RWPE2 (cell line): ENCODE results near the gene GINS1.

Experiments used
- ATAC-seq: fragments of 200-7000 bp; cut with Tn5 transposase; 3 replicates; pipeline ENCODE4 v1.9.1; 2021; ENCODE audit warnings: low read depth
- DNase-seq: peaks from one replicate; pipeline ENCODE4 v3.0.0-alpha.2; 2020; ENCODE audit warnings: low spot score
- H3K27ac ChIP-seq: fragments of 450-650 bp; 2 replicates; pipeline ENCODE4 v1.5.1; 2017; ENCODE audit warnings: mild to moderate bottlenecking; ENCODE audit not compliant: poor library complexity, severe bottlenecking
- H3K27me3 ChIP-seq: fragments of 250-450 bp; sonication (Bioruptor Pico); 2 replicates; pipeline ENCODE4 v1.5.1; 2021; ENCODE audit warnings: mild to moderate bottlenecking, moderate library complexity; ENCODE audit not compliant: insufficient read depth, poor library complexity, severe bottlenecking
- H3K36me3 ChIP-seq: fragments of 250-450 bp; sonication (Bioruptor Pico); 2 replicates; pipeline ENCODE4 v1.5.1; 2020; ENCODE audit warnings: low read depth, mild to moderate bottlenecking, moderate library complexity
- H3K4me1 ChIP-seq: fragments of 250-450 bp; sonication (Bioruptor Pico); 2 replicates; pipeline ENCODE4 v1.5.1; 2021; ENCODE audit warnings: mild to moderate bottlenecking, moderate library complexity; ENCODE audit not compliant: insufficient read depth, poor library complexity, severe bottlenecking
- H3K4me3 ChIP-seq: fragments of 250-450 bp; sonication (Bioruptor Pico); 2 replicates; pipeline ENCODE4 v1.5.1; 2021; ENCODE audit warnings: mild to moderate bottlenecking, moderate library complexity; ENCODE audit not compliant: severe bottlenecking
- H3K9me3 ChIP-seq: fragments of 250-450 bp; sonication (Bioruptor Pico); 2 replicates; pipeline ENCODE4 v1.5.1; 2021; ENCODE audit warnings: mild to moderate bottlenecking, moderate library complexity; ENCODE audit not compliant: severe bottlenecking
- CTCF ChIP-seq: fragments of 450-650 bp; IDR thresholded peaks from one replicate; pipeline ENCODE4 v1.5.1; 2017; ENCODE audit warnings: mild to moderate bottlenecking, moderate library complexity; ENCODE audit not compliant: poor library complexity, severe bottlenecking

GINS1 gene

GRCh38 chr20:25489221-25489871, 81.9 kb downstream of the GINS1 start:
- Histone ChIP-seq H3K27me3 (no peaks in the 10 kb centered on the region), H3K9me3 (no peaks in the 10 kb centered on the region), H3K4me3 (no peak overlapping the region), H3K27ac (no peak overlapping the region), H3K4me1 (peaks cover 23% of the 10 kb centered on the region), H3K36me3 (no peaks in the 10 kb centered on the region)
- DNase-seq (peak; percentile 54), ATAC-seq (no peak)
- no peak for TF ChIP-seq CTCF

- Histone ChIP-seq H3K27ac (no peak overlapping the region), H3K36me3 (no peaks in the 10 kb centered on the region)
Measured at GRCh38 chr20:25490656-25491445, 83.4 kb downstream of the GINS1 start.

GRCh38 chr20:25491446-25492038, 84.1 kb downstream of the GINS1 start:
- ATAC-seq (no peak), DNase-seq (no peak)
- H3K36me3 ChIP-seq = no peaks in the 10 kb centered on the region
- H3K27me3 ChIP-seq = no peaks in the 10 kb centered on the region
- no peaks in the 10 kb centered on the region for H3K9me3 ChIP-seq
- no peak for TF ChIP-seq CTCF
- peaks cover 3% of the 10 kb centered on the region for H3K4me1 ChIP-seq
- no peak overlapping the region for H3K27ac ChIP-seq
- H3K4me3 ChIP-seq = no peak overlapping the region

More at GRCh38 chr20:25490656-25491445, 83.4 kb downstream of the GINS1 start:
- peak; percentile 52 for DNase-seq
- Histone ChIP-seq H3K4me1 (peaks cover 8% of the 10 kb centered on the region), H3K4me3 (no peak overlapping the region), H3K27me3 (no peaks in the 10 kb centered on the region), H3K9me3 (no peaks in the 10 kb centered on the region)
- TF ChIP-seq CTCF = no peak
- ATAC-seq = no peak

DNA sequence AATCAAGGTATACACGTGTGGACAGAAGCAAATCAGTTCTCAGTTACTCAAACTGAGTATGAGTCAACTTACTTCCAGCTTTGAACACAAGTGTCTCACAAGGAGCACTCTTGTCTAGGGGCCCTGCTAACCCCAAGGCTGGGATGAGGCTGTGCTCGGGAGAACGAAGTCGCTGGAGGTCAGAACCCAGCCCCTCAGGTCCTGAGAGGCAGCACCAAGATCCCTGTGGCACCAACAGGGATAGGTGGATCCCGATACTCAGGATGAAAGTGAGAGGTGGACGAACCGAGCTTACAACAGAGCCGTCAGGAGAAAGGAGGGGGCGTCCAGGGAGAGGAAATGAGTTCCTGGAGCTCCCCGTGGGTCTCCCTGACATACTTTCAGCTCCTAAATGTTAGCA, 85.7 kb downstream of the GINS1 start:
- H3K9me3 ChIP-seq = no peaks in the 10 kb centered on the region
- ATAC-seq (no peak), DNase-seq (no peak)
- H3K4me1 ChIP-seq = no peaks in the 10 kb centered on the region
- H3K27ac ChIP-seq = no peak overlapping the region
- no peaks in the 10 kb centered on the region for H3K36me3 ChIP-seq
- no peak overlapping the region for H3K4me3 ChIP-seq
- TF ChIP-seq CTCF = no peak
- no peaks in the 10 kb centered on the region for H3K27me3 ChIP-seq
